Anterior cingulate cortex (tissue), 58 donors: Measurements from ENCODE around the gene PRKCB.

ENCODE experiments used
- DNase-seq, 58 donors: peaks; one replicate each; lab custom pipeline; 2025; lab: John Stamatoyannopoulos, UW

The PRKCB gene

DNA sequence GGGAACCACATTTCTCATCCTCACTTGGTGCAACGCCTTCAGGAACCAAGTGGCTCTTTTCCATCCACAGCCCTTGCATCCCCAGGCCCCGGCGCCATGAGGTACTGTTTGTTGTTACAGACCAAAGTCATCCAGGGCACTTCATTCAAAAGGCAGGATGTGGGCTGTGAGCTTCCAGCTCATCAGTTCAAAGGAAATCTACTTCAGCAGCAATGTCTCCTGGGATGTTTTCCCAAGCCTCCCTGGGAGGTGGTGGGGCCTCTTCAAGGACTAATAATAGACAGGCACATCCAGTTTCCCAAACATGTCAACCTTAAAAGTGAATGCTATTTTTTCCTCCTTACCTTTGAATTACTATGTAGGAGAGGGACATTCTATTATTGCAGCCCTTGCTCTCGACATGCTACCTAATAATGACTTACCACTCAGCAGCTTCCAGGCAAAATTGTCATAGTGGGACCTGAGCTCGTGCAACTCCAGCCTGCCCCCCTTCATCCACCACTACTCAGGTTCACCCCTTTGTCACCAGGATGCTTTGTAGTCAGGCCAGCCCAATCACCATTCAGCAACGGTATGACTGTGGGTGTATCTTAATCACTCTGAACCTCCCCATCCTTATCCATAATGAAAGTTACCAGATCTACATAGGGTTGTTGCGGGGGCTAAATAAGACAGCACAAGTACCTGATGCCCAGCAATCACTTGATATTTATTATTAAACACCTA lies 1.7 kb upstream of the PRKCB start:
- no peak for DNase-seq

DNA sequence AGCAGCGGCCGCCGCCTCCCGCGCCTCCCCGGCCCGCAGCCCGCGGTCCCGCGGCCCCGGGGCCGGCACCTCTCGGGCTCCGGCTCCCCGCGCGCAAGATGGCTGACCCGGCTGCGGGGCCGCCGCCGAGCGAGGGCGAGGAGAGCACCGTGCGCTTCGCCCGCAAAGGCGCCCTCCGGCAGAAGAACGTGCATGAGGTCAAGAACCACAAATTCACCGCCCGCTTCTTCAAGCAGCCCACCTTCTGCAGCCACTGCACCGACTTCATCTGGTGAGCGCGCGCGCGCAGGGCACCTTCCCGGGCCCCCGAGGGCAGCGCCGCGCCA lies 258 bp downstream of the PRKCB start:
- no peak for DNase-seq

DNA sequence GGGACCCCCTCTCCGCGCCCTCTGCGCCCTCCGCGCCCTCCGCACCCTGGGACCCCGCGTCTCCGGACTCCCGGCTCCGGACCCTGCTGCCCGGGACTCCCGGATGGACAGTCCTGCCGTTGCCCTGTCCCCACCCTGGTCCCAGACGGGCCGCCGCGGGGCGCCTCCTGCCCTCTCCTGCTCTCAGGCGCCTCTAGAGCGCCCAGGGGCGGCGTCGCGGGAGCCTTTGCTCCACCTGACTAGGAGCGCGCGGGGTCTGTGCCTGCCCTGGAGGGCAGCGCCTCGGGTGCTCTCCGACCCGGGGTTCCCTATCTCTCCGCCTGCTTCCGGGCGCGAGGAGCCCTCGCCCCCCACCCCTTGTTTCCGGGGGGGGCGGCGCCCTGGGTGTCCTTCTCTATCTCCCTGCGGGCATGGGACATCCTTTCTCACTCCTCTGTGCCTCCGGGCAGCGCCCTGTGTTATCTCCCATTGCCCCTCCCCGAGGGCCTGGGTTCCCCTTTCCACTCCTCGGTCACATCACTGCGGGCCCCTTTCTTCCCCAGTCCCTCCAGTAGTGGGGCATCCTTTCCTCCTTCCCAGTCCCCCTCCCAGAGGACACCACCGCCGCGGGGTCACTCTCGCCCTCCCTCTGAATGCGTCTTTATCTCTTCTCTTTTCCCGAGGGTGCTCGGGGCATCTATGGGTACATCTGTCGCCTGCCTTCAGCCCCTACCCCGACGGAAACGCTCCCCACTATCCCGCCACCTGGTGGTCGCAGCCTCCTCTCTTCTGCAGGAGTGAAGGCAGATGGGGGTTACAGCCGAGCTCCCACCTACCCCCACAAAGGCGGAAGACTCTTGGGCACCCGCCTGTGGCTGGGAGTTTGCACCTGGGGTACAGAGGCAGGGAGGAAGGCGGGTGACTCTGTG lies 875 bp downstream of the PRKCB start:
- peak in 22 of 58 donors; percentile 3 to 41 (median 18) for DNase-seq

DNA sequence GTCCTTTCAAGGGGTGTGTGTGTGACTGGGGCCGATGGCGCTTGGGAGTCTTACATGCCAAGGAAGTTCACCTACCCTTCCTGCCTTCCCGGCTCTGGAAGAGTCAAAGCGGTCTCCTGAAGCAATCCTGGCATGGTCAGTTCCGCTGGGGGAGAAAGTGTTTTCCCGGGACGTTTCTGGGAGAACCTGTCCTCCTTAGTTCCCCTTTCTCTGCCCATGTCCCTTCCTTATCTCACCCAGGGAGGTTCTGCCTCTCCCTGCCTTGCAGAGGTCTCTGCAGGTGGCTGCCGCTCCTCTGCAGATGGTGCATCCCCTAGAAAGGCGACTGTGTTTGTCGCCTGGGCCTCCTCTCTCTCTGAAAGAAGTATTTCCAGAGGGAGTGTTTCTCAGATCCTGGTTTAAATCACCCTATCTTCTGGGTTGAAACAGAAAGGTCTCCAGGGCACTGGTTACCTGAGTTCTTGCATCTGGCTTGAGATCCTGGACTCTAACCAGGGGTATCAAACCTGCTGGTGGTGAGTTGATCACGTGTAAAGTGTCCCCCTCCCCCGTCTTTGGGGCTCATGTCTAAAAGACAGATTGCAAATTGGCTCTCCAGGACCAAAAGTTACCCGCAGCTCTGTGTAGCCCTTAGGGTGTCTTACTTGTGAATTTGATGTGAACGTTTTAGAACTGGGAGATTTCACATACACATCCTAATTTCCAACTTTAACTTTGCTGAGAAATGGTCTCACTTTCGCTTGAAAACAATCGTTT lies 1.9 kb downstream of the PRKCB start:
- DNase-seq, result peak in 4 of 58 donors; percentile 2 to 35 (median 14)

DNA sequence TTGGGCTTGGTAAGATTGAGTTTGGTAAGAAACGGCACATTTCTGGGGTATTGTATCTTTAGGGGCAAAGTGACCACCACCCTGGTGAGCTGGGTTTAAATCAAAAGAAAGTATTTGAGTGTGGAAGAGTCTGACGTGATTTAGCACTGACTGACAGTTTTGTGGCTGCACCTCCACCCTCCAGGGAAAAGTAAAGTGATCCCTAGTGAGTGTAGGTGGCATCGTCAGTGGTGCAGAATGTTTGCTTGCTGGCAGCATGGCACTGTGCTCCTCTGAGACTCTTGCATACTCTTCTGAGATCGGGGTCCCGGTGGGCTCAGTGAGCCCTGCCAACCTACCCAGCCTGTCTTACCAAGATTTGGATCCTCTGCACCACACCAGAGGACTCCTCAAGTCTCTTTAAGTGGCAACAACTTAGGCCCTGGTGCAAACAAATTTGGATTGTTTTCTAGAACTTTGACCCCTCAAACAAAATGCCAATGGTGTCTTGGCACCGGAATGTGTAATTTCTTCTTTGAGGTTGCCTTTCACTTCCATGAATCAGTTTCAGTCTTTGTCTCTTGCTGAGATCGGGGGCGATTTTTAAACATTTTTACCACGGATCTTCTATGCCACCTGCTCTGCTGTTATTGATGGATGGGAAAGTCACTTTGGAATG lies 2.8 kb downstream of the PRKCB start:
- peak in 1 of 58 donors; percentile 4 for DNase-seq

DNA sequence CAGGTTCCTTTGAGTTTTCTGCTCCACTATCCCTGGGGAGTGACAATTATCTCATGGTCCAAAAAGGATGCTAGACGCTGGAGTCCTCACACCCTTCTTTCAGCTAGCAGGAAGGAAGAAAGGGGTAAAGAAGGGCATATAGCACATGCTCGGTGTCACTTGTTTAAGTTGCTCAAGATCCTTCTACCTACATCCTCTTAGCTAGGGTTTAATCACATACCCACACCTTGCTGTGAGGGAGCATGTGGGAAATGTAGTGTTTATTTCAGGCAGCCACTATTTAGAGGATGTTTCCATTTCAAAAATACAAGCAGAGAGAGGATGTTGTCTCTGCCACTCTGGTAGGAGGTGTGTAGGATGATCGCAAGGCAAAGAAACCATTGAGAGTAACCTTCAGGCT lies 4.5 kb downstream of the PRKCB start:
- no peak for DNase-seq

DNA sequence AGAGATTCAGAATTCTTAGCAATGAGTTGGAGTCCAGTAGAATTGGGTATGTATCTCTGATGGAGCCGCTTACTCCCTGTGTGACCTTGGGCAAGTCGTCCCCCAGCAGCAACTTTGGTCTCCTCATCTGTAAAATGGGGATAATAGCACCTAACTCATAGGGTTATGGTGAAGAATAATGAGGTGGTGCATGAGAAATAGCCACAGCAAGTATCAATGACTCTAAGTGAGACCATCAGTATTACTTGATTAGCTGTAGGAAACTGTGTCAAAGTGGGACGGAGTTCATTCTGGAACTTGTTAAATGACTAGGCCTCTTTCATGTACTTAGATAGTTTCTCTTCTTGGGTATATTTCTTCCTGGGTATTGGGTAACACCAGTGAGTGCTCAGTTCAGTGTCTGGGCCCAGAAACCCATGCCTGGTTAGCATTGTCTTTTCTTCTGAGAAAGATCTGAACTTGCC lies 6.4 kb downstream of the PRKCB start:
- DNase-seq, result no peak

DNA sequence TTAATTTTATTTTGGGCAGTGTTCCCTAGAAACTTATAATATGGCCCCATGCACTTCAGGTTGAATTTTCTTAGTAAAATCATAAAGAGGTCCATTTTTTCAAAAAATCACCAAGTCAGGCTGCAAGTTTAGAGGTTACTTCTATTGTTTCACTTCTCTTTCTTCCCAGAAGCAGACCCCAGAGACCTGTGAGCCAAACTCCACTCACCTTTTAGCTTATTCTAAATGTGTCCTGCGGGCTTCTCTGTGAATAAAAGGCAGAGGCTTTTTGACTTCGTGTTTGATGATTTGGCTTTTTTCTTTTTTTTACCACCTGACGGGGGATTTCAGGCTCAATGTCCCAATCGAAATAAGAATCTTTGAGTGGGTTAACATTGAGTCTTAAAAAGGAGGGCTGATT lies 7.4 kb downstream of the PRKCB start:
- DNase-seq, result no peak

DNA sequence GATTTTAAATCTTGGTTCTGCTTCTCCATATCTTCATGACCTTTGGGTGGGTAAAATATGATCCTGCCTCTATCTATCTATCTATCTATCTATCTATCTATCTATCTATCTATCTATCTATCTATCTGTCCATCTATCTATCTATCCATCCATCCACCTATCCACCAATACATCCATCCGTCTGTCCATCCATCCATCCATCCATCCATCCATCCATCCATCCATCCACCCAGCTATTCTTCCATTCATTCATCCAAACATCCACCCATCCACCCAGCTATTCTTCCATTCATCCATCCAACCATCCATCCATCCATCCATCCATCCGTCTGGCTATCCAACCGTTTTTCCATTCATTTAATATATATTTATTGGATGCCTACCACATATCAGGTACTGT lies 11.5 kb downstream of the PRKCB start:
- no peak for DNase-seq

DNA sequence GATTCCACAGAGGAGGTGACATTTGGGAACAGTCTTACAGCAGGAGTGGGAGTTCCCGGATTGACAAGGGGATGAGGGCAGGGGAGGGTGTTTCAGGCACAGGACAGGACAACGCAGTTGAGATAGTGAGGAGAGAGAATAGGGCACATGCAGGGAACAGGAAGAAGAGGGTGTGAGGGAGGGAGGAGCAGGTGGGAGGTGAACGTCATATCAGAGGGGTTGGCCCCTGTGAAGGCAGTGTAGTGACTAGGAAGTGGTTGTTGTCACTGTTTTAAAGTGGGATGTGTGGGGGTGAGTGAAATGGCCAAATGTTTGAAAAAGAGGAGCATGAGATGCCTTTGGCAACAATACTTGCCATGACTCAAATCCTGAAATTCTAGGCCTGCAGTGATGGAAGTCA lies 12.2 kb downstream of the PRKCB start:
- peak in 14 of 58 donors; percentile 14 to 48 (median 37) for DNase-seq

DNA sequence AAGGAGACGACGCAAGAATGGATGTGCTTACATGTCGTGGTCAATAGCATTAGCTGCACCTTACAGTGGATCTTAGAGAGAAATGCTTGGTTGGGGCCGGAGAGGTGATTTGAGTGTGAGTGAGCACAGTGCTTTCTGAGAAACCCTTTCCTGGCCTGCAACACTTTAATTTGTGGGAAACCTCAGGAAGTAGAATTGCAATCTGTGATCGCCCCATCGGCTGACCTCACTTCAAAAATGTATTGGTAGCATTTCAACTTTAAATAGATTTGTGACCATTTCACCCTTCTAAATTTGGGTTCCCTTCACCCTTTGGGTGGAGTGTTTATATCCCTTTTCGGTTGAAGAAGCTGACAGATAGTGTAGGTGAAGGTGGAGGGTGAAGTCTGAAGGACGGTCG lies 13.2 kb downstream of the PRKCB start:
- no peak for DNase-seq

DNA sequence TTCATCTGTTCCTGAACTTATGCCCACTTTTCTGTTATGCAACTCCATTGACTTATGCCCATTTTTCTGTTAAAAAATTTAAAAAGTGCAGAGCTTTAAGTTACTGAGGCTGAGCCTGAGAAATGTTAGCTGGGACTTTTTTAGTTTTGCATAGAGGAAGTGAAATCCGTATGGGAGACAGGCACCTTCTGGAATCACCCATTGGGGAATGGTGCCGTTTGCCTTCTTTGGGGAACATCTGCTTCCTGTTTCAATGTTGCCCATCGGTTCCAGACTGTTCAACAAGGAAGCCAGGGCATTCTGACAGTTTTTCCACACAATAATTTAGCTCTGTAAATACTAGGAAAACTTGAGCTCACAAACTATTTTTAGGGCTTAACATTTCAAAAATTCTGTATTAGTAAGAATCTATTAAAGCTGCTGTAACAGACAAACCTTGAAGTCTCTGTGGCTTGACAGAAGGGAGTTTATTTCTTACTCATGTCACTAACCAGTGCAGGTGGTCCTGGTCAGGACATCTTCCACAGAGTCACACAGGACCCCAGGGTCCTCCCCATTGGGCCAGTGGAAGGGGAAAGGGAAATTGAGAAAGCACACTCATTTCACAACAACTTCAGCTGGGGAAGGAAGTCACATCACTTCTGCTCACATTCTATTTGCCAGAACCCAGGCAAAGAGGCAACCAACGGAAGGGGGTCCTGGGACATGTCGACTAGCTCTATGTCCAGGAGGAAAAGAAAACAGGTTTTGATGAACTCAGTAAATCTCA lies 17.2 kb downstream of the PRKCB start:
- no peak for DNase-seq

DNA sequence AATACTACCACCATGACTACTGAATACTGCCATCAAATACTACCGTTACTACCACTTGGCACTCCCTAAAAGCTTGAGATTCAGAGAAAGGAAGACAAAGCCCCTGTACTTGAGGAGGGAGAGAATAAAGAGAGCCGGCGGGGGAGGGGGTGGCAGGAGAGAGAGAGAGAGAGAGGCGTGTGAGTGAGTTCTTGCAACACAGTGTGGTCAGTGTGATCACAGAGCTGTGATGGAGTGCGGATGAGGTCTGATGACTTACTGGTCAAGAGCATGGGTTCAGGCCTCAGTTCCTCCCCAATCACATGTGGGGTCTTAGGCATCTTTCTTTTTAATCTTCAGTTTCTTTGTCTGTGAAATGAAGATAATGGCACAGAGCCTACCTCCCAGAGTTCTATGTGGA lies 19.2 kb downstream of the PRKCB start:
- DNase-seq, result no peak

DNA sequence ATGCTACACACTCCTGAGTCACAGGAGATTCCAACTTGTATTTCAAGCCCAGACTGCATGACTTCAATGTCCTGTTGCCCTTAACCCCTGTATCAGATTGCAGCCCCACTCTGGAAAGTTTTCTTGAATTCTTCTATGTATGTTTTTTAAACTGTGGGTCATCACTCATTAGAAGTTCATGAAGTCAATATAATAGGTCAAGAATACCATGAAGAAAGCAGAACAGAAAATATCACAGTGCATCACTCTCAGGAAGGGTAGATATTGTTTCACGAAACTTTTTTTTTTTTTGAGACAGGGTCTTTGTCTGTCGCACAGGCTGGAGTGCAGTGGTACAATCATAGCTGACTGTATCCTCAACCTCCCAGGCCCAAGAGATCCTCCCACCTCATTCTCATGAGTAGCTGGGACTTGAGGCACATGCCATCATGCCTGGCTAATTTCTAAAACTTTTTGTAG lies 20.5 kb downstream of the PRKCB start:
- no peak for DNase-seq

DNA sequence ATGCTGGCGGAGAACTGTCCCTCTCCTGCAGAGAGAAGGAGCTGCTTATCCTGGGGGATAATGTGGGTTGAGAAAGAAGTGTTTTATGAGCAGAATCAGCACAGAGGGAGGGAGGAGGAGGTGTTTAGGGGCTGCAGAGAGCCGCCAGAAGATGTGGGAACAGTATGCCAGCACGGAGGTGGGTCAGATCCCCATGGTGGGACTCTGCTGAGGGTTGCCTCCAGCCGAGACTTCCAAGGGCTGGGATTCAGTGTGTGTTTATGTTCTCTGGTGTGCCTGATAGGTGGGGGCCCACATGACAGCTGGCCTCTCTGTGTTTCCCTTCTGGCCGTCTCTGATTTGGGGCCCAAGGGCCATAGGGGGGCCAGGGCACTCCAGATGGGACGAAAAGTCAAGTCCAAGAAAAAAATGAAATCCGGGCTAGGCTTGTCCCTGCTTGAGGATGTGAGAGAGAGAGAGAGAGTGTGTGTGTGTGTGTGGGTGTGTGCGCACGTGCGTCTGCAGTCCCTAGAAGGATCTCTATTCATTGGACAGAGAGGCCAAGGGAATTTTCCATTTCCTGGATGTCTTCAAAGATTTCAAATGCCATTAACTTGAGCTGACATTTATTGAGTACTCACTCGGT lies 21.6 kb downstream of the PRKCB start:
- peak in 2 of 58 donors; percentile 24 to 40 for DNase-seq

DNA sequence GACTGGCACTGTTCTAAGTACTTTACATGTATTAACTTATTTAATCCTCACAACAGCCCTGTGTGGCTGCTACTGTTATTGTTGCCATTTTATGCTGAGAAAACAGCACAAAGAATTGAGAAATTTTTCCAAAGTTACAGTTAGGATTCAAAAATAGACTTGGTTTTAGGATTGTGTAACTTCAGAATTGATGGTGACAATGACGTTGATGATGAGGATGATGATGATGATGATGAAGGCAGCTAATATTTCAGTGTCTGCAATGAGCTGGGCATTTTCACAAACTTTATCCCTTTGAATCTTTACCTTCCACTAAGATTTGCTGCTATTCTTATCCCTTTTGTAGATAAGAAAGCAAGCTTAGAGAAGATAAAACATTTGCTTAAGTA lies 22.1 kb downstream of the PRKCB start:
- no peak for DNase-seq

DNA sequence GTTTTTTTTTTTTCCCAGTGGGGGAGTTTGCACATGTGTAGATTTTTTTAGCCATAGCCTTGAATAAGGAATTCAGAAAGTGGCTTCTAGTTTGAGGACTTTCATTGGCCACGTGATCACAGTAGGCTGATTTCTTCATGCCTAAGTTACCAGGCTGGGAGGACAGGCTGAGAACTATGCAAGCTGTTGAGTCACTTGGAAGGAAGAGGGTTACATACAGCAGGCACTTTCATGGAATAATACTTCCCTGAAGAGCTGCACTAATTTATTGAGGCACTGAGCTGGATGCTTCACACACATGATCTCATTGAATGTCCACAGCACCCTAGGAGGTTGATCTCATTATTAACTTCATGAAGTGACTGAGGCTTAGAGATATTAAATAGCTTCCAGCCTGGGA lies 22.8 kb downstream of the PRKCB start:
- DNase-seq, result peak in 6 of 58 donors; percentile 9 to 39 (median 22)

DNA sequence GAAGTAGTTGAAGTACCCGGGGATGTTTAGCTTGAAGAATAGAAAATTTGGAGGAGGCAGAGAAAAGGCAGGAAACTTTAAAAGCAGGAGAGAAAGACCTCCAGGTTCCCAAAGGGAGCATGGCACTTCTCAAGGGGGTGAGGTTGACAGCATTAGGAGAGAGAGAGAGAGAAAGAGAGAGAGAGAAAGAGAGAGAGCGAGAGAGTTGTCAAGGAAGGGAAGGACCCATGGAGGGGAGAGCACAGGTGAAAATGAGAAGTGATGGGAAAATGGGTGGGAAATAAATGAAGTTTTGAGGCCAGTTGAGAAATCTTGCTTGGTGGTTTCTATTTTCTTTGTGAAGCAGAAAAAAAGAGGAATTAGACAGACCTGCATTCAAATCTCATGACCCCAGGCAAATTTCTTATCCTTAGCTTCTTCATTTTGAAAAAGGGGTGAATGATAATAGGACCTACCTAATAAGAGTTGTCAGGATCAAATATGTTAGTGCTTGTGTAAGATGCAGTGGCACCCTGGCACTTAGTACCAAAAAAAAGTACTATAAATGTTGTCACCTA lies 24.0 kb downstream of the PRKCB start:
- DNase-seq, result no peak

DNA sequence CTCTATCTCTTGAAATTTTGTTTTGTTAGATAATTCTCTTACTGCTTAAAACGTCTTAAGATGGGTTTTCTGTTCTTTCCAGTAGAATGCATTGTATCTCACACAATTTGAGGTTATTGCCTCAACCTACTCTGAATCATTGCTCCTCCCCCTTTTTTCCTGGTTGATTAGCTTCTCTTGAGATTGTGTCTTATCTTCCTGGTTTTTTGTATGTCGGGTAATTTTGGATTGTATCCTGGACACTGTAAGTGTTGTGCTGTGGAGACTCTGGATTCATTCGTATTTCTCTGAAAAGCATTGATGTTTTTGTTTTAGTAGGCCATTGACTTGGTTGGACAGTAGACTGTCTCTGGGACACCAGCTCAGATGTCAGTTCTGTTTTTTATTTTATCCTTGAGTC lies 26.1 kb downstream of the PRKCB start:
- DNase-seq, result no peak
